ENCODE measurements around the gene DDX49.

DNA sequence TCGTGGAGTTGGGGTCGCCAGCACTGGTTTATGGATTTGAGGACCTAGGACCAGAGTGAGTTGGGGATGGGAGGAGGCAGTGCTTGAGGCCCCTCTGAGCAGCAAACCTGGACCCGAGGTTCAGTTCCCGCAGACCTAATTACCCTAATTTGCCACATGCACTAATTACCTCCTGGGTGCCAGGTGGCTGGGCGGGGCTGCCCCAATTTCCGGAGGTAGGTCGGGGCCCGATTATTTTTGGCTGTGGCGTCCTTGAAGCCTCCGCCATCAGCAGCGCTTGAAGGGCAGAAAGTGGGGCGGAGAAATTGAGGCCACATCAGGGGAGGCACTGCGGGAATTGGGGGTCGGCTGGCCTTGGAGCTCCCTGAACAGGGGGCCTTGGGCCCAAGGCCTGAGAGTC is 27.4 kb downstream of the DDX49 start:
- TF ChIP-seq SP1 (IDR thresholded peaks at IDR 0.05), result no peak
- TF ChIP-seq CTCF (IDR thresholded peaks at IDR 0.05; ENCODE audit: low read depth, low read length, missing input control), result no peak
- TF ChIP-seq, protein P1, sequence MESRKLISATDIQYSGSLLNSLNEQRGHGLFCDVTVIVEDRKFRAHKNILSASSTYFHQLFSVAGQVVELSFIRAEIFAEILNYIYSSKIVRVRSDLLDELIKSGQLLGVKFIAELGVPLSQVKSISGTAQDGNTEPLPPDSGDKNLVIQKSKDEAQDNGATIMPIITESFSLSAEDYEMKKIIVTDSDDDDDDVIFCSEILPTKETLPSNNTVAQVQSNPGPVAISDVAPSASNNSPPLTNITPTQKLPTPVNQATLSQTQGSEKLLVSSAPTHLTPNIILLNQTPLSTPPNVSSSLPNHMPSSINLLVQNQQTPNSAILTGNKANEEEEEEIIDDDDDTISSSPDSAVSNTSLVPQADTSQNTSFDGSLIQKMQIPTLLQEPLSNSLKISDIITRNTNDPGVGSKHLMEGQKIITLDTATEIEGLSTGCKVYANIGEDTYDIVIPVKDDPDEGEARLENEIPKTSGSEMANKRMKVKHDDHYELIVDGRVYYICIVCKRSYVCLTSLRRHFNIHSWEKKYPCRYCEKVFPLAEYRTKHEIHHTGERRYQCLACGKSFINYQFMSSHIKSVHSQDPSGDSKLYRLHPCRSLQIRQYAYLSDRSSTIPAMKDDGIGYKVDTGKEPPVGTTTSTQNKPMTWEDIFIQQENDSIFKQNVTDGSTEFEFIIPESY (IDR thresholded peaks at IDR 0.05), result no peak
- TF ChIP-seq GABPA (IDR thresholded peaks at IDR 0.05 in 1 of 2, conservative IDR thresholded peaks at IDR 0.05 in 1 of 2), result no peak
- no peak for TF ChIP-seq RXRA (IDR thresholded peaks at IDR 0.05)
- TF ChIP-seq, protein P2, sequence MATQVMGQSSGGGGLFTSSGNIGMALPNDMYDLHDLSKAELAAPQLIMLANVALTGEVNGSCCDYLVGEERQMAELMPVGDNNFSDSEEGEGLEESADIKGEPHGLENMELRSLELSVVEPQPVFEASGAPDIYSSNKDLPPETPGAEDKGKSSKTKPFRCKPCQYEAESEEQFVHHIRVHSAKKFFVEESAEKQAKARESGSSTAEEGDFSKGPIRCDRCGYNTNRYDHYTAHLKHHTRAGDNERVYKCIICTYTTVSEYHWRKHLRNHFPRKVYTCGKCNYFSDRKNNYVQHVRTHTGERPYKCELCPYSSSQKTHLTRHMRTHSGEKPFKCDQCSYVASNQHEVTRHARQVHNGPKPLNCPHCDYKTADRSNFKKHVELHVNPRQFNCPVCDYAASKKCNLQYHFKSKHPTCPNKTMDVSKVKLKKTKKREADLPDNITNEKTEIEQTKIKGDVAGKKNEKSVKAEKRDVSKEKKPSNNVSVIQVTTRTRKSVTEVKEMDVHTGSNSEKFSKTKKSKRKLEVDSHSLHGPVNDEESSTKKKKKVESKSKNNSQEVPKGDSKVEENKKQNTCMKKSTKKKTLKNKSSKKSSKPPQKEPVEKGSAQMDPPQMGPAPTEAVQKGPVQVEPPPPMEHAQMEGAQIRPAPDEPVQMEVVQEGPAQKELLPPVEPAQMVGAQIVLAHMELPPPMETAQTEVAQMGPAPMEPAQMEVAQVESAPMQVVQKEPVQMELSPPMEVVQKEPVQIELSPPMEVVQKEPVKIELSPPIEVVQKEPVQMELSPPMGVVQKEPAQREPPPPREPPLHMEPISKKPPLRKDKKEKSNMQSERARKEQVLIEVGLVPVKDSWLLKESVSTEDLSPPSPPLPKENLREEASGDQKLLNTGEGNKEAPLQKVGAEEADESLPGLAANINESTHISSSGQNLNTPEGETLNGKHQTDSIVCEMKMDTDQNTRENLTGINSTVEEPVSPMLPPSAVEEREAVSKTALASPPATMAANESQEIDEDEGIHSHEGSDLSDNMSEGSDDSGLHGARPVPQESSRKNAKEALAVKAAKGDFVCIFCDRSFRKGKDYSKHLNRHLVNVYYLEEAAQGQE (IDR thresholded peaks at IDR 0.05), result no peak
- TF ChIP-seq TAF1 (conservative IDR thresholded peaks at IDR 0.05), result no peak
